ENCODE measurements around the gene EDEM1. TPM values are rescaled to one million over a fixed set of nuclear protein-coding genes. Genes with fewer than 3 reads are reported as not detected.
A peak's percentile ranks its signal among the peaks of the same experiment; 100 is the strongest.

The EDEM1 gene
- total RNA-seq, 1 donor from 2014 or later = 185 TPM

DNA sequence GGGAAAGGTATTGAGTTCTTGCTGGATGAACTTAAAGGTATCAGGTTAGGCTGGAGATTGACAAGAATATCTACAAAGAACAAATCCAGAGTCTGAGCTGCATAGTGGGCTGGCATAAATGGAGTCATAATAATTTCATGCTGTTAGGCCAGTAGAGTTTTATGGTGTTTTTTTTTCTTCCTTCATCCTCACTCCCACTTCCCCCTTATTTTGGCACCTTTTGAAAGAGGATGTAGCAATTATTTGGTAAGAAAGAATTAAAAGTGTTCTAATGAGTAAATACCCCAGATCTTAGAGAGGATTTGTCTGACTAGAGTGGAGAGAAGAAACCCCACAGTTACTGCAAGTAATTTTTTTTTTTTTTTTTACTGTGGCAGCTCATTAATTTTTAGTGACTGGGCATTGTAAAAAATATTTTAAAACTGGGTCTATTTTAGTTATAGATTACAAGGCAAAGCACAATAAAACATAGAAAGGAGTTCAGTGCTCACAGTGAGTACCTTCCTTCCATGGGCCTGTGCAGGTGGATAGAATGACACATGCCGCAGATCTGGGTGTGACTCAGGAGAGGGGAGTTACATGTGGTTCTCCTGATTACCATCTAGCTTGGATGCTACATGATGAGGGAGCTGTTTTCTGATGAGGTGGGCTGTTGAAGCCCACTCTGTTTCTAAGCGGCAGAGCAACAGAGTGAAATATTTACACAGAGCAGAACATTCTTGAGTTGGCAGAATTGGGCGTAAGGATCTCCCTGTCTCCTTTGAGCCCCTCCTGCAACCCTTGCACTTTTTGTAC lies 5.3 kb downstream of the EDEM1 start:
- ChIA-PET CTCF (interaction anchor here (1.2 kb wide), 1 partner anchor 70 kb away, joined by 3 read pairs; no protein-coding TSS in a partner anchor), POLR2A (interaction anchor here (0.5 to 2.2 kb wide), 8 partner anchors 8 to 214 kb away, joined by 3 to 8 read pairs (median 4); no protein-coding TSS in a partner anchor)
- ATAC-seq (ENCODE audit: low read depth) (no peak), DNase-seq (no peak)
- Mint-ChIP-seq H3K36me3 (ENCODE audit: low read depth) (peaks cover 80% of the 10 kb centered on the region), H3K27ac (peak overlapping the region; percentile 87), H3K9me3 (no peaks in the 10 kb centered on the region), H3K4me1 (peaks cover 79% of the 10 kb centered on the region), H3K4me3 (peak overlapping the region; percentile 79), H3K27me3 (no peaks in the 10 kb centered on the region)
- TF ChIP-seq, protein P1, sequence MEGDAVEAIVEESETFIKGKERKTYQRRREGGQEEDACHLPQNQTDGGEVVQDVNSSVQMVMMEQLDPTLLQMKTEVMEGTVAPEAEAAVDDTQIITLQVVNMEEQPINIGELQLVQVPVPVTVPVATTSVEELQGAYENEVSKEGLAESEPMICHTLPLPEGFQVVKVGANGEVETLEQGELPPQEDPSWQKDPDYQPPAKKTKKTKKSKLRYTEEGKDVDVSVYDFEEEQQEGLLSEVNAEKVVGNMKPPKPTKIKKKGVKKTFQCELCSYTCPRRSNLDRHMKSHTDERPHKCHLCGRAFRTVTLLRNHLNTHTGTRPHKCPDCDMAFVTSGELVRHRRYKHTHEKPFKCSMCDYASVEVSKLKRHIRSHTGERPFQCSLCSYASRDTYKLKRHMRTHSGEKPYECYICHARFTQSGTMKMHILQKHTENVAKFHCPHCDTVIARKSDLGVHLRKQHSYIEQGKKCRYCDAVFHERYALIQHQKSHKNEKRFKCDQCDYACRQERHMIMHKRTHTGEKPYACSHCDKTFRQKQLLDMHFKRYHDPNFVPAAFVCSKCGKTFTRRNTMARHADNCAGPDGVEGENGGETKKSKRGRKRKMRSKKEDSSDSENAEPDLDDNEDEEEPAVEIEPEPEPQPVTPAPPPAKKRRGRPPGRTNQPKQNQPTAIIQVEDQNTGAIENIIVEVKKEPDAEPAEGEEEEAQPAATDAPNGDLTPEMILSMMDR (IDR thresholded peaks at IDR 0.05) = no peak
- intact Hi-C loops (cut with micrococcal nuclease) = loop anchor here (1.0 kb wide), 1 partner anchor 13 kb away; no protein-coding TSS in a partner anchor

DNA sequence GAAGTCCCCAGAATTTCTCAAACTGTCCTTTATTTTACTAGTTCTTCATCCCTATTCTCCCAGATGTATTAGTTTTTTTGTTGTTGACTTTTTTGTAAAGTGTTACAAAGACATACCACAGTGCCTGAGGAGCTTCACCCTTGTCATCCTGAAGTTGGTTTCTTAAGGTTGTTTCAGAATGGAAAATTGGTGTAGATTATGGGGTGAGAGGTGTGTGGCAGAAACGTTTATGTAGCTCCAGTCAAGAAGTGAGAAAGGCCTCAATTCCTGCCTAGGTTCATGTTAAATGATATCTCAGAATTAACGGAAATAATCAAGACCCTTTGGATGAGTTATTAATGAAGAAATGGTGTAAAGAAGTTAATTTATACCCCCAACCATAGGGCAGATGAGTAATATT lies 6.8 kb downstream of the EDEM1 start:
- Mint-ChIP-seq H3K4me1 (peaks cover 92% of the 10 kb centered on the region), H3K27ac (peak overlapping the region; percentile 89), H3K9me3 (no peaks in the 10 kb centered on the region), H3K36me3 (ENCODE audit: low read depth) (peaks cover 84% of the 10 kb centered on the region), H3K27me3 (no peaks in the 10 kb centered on the region), H3K4me3 (peak overlapping the region; percentile 62)
- intact Hi-C loops (cut with micrococcal nuclease) = loop anchor here (2.0 kb wide), 1 partner anchor 210 kb away; no protein-coding TSS in a partner anchor
- TF ChIP-seq, protein P1 (IDR thresholded peaks at IDR 0.05) = no peak
- ATAC-seq (ENCODE audit: low read depth) (no peak), DNase-seq (no peak)
- ChIA-PET POLR2A (interaction anchor here (0.7 to 6.2 kb wide), 5 partner anchors 7 to 71 kb away, joined by 3 to 129 read pairs (median 6); partner anchors contain the start of gene EDEM1), CTCF (no interaction called here)

DNA sequence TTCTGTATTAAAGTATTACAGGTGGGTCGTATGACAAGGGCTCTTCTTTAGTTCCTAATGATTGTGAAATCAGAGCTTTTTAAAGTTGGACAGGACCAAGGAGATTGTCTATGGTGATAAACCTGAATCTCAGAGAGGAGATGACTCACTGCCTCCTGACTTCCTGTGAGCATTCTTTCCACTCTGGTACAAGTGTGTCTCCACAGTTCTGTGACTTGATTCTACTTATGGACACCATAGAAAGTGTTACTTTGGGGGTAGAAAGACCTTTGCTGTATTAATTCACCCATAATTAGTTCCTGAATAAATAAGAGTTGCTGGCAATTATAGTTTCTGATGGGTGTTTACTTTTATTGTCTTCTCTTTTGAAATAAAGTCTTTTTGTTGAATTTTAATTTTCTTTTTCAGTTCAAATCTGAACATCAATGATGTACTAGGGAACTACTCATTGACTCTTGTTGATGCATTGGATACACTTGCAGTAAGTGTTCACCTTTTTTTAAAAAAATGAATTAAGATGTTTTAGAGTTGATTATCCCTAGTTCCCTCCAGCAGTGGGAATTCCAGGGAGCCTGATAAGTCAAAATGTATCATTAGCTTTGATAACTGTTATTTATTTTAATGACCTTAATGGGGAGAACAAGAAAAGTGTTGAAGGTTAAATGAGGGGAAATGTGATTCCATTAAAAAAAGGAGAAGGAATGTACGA lies 7.4 kb downstream of the EDEM1 start:
- POLR2A ChIA-PET = interaction anchor here (0.7 to 6.2 kb wide), 7 partner anchors 7 to 103 kb away, joined by 3 to 129 read pairs (median 6); partner anchors contain the start of gene EDEM1
- no peaks in the 10 kb centered on the region for H3K27me3 Mint-ChIP-seq
- H3K4me3 Mint-ChIP-seq = peak overlapping the region; percentile 62
- peak overlapping the region; percentile 89 for H3K27ac Mint-ChIP-seq
- DNase-seq (no peak), ATAC-seq (ENCODE audit: low read depth) (peak; percentile 55)
- H3K36me3 Mint-ChIP-seq (ENCODE audit: low read depth) = peaks cover 84% of the 10 kb centered on the region
- TF ChIP-seq, protein P1 (IDR thresholded peaks at IDR 0.05) = no peak
- H3K9me3 Mint-ChIP-seq = no peaks in the 10 kb centered on the region
- intact Hi-C loops (cut with micrococcal nuclease) = loop anchor here (2.0 kb wide), 1 partner anchor 210 kb away; no protein-coding TSS in a partner anchor
- H3K4me1 Mint-ChIP-seq = peaks cover 94% of the 10 kb centered on the region
- CTCF ChIA-PET = no interaction called here

DNA sequence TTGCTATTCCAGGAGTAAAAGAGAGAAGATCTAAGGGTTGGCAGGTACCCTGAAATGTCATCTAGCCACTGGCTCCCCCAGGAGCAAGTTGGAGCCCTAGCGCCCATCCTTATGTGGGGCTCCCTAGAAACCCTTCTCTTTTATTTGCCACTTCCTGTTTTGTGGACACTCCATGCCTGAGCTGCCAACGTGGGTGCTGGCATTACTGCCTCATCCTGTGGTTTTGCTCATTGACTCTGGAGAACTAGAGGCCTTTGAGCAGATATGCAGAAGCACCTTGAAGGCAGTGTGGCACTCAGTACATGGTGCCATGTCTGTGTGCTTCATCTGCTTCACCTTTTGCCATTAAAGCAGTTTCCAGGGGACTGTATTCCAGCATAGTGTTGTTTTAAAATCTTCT lies 8.1 kb downstream of the EDEM1 start:
- H3K9me3 Mint-ChIP-seq = no peaks in the 10 kb centered on the region
- peak overlapping the region; percentile 62 for H3K4me3 Mint-ChIP-seq
- peaks cover 94% of the 10 kb centered on the region for H3K4me1 Mint-ChIP-seq
- TF ChIP-seq, protein P1 (IDR thresholded peaks at IDR 0.05) = no peak
- H3K36me3 Mint-ChIP-seq (ENCODE audit: low read depth) = peaks cover 85% of the 10 kb centered on the region
- intact Hi-C loops (cut with micrococcal nuclease) = loop anchor here (2.0 kb wide), 2 partner anchors 59 to 211 kb away; no protein-coding TSS in a partner anchor
- POLR2A ChIA-PET = interaction anchor here (0.6 to 6.2 kb wide), 5 partner anchors 8 to 103 kb away, joined by 3 to 129 read pairs (median 8); partner anchors contain the start of gene EDEM1
- peak overlapping the region; percentile 89 for H3K27ac Mint-ChIP-seq
- CTCF ChIA-PET = no interaction called here
- ATAC-seq (ENCODE audit: low read depth) = no peak
- H3K27me3 Mint-ChIP-seq = no peaks in the 10 kb centered on the region
- no peak for DNase-seq

All from activated B cell treated with CpG ODN at 0.5 μM for 24 hours (primary cell).